Gastrocnemius medialis (tissue), 4 donors: ENCODE measurements around the gene RAB40C.

Source experiments
- CTCF ChIP-seq, 5 experiments: fragments of 450-650 bp in 3 of 5; fragments of 200-600 bp in 2 of 5; sonication (generic) in 2 of 5; IDR thresholded peaks in 4 of 5; conservative IDR thresholded peaks in 1 of 5; 1 replicate in 4 of 5; 2 replicates in 1 of 5; pipeline ENCODE4 v1.5.1; 2016 to 2019; ENCODE audit warnings: antibody characterized with exemption in 5 of 5, mild to moderate bottlenecking in 3 of 5, moderate library complexity in 3 of 5
- POLR2A ChIP-seq, 2 donors: fragments of 450-650 bp; IDR thresholded peaks; one replicate each; pipeline ENCODE4 v1.6.1; 2017; ENCODE audit warnings: antibody characterized with exemption in 2 of 2, mild to moderate bottlenecking in 2 of 2, moderate library complexity in 2 of 2

DNA sequence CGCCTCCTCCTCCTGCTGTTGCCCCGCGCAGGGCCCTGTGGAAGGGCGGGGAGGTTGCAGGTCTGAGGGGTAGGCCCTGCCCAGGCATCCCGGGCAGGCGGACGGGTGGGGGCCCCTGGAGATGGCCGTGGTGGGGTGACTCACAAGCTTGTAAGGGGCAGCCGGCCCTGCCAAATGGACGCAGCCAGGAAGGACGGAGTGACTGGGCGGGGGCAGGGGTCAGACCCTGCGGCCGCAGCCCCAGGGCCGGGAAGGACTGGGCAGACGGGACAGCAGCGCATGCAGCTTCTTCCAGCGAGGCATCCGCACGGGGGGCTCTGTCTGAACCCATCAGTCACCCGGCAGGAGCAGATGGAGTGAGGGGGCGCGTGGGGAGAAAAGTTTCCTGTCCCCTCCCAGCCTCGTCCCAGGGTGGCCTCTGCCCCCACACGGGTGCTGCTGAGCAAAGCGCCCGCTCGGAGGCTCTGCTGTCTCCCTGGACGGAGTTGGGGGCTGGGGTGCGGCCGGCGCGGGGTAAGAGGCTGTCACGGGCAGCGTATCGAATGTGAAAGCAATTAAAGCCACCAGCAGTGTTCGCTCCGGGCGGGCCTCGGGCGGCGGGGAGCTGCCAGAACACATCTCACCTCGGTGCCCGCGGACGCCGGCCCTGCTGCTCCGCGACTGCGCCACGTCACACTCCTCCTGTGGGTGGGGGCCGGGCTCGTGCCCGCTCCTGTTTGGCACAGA, 35.1 kb upstream of the RAB40C start:
- TF ChIP-seq CTCF (IDR thresholded peaks at IDR 0.05 in 4 of 5, conservative IDR thresholded peaks at IDR 0.05 in 1 of 5) = no peak
- TF ChIP-seq POLR2A (IDR thresholded peaks at IDR 0.05) = no peak
